Keratinocyte (primary cell): ENCODE measurements around the gene SORBS1. TPM values are rescaled to one million over a fixed set of nuclear protein-coding genes. Genes with fewer than 3 reads are reported as not detected.
A peak's percentile ranks its signal among the peaks of the same experiment; 100 is the strongest.

ENCODE experiments used
- DNase-seq: peaks from one replicate; pipeline ENCODE4 v3.0.0-alpha.2; 2011; ENCODE audit warnings: low read depth, missing footprints, low spot score
- FAIRE-seq: peaks from 2 replicates; lab custom pipeline; 2011; peaks lifted over from hg19 to GRCh38; lab: Jason Lieb, UNC
- H2AFZ ChIP-seq: 2 replicates; pipeline ENCODE4 v1.6.0; 2012; ENCODE audit warnings: low read length, control low read depth, inconsistent platforms; ENCODE audit not compliant: control insufficient read depth
- H3K27ac ChIP-seq: 2 replicates; pipeline ENCODE4 v1.5.1; 2011; ENCODE audit warnings: low read length; ENCODE audit not compliant: control insufficient read depth, insufficient read depth
- H3K27me3 ChIP-seq: 3 replicates; pipeline ENCODE4 v1.6.0; 2011; ENCODE audit warnings: low read length; ENCODE audit not compliant: control insufficient read depth, insufficient read depth; ENCODE audit errors: extremely low read depth
- H3K36me3 ChIP-seq, 2 experiments: 2 replicates in 1 of 2; 3 replicates in 1 of 2; pipeline ENCODE4 v1.5.1; 2011; ENCODE audit warnings: low read length in 2 of 2, mild to moderate bottlenecking in 1 of 2; ENCODE audit not compliant: control insufficient read depth in 2 of 2, insufficient read depth in 2 of 2; ENCODE audit errors: extremely low read depth in 1 of 2
- H3K4me1 ChIP-seq: 3 replicates; pipeline ENCODE4 v1.5.1; 2011; ENCODE audit warnings: low read length; ENCODE audit not compliant: control insufficient read depth, insufficient read depth; ENCODE audit errors: extremely low read depth
- H3K4me2 ChIP-seq: 3 replicates; pipeline ENCODE4 v1.6.0; 2011; ENCODE audit warnings: low read depth, low read length; ENCODE audit not compliant: control insufficient read depth, insufficient read depth; ENCODE audit errors: extremely low read depth
- H3K4me3 ChIP-seq, 3 experiments: fragments of 200-600 bp in 1 of 3; sonication (generic) in 1 of 3; 2 replicates in 2 of 3; 3 replicates in 1 of 3; pipeline ENCODE4 v1.5.1; 2011 to 2016; ENCODE audit warnings: low read length in 3 of 3, mild to moderate bottlenecking in 3 of 3, control low read depth in 2 of 3, inconsistent platforms in 1 of 3, low read depth in 1 of 3, mixed read lengths in 1 of 3, mixed run types in 1 of 3, moderate library complexity in 1 of 3; ENCODE audit not compliant: control insufficient read depth in 2 of 3, insufficient read depth in 2 of 3; ENCODE audit errors: extremely low read depth in 1 of 3
- H3K79me2 ChIP-seq: 2 replicates; pipeline ENCODE4 v1.6.0; 2012; ENCODE audit warnings: low read length; ENCODE audit not compliant: control insufficient read depth, insufficient read depth
- H3K9ac ChIP-seq: 3 replicates; pipeline ENCODE4 v1.6.0; 2011; ENCODE audit warnings: low read length; ENCODE audit not compliant: control insufficient read depth, insufficient read depth; ENCODE audit errors: extremely low read depth
- H3K9me1 ChIP-seq: 3 replicates; pipeline ENCODE4 v1.6.0; 2011; ENCODE audit warnings: low read length; ENCODE audit not compliant: control insufficient read depth, insufficient read depth; ENCODE audit errors: extremely low read depth
- H3K9me3 ChIP-seq: 2 replicates; pipeline ENCODE4 v1.5.1; 2012; ENCODE audit warnings: low read depth, low read length; ENCODE audit not compliant: control insufficient read depth
- H4K20me1 ChIP-seq: 3 replicates; pipeline ENCODE4 v1.6.0; 2011; ENCODE audit warnings: low read length; ENCODE audit not compliant: control insufficient read depth, insufficient read depth; ENCODE audit errors: extremely low read depth
- EZH2 ChIP-seq: IDR thresholded peaks from one replicate; pipeline ENCODE4 v1.6.1; 2012; ENCODE audit warnings: inconsistent platforms, mild to moderate bottlenecking, low read length, moderate library complexity
- dilution Hi-C: fragments of 300-500 bp; cut with MboI; formaldehyde crosslinking; loops from one replicate; pipeline ENCODE4 v1.7.0; 2020; ENCODE audit warnings: low sequenced_read_pairs; ENCODE audit not compliant: extremely low pct_ligation_motif_present
- polyA plus RNA-seq, 5 experiments: library from polyadenylated mRNA; depleted of rRNA in 3 of 5; stranded (reverse) in 3 of 5; stranded (forward) in 1 of 5; unstranded in 1 of 5; fragments of >200 nt; gene quantifications; 1 replicate in 1 of 5; 2 replicates in 3 of 5; 3 replicates in 1 of 5; pipeline versions ENCODE4 v1.2.1 to v1.2.3, GENCODE V29; 2011 to 2012; ENCODE audit warnings: missing spikeins in 2 of 5, low read depth in 1 of 5, low replicate concordance in 1 of 5
- TF ChIP-seq, protein P1 (sequence below), 3 experiments: IDR thresholded peaks in 1 of 3; conservative IDR thresholded peaks in 1 of 3; optimal IDR thresholded peaks in 1 of 3; 2 replicates in 2 of 3; 3 replicates in 1 of 3; pipeline versions ENCODE3 to v1.5.1; 2011; ENCODE audit warnings: low read length in 3 of 3, mild to moderate bottlenecking in 3 of 3, moderate library complexity in 2 of 3, control low read depth in 1 of 3, inconsistent platforms in 1 of 3; ENCODE audit not compliant: insufficient read depth in 2 of 3; ENCODE audit errors: extremely low read depth in 1 of 3

The SORBS1 gene
- polyA plus RNA-seq, 1 donor (not counting 4 experiments of a cell fraction or from before 2014, with no cell fraction given), result 0.42 TPM

DNA sequence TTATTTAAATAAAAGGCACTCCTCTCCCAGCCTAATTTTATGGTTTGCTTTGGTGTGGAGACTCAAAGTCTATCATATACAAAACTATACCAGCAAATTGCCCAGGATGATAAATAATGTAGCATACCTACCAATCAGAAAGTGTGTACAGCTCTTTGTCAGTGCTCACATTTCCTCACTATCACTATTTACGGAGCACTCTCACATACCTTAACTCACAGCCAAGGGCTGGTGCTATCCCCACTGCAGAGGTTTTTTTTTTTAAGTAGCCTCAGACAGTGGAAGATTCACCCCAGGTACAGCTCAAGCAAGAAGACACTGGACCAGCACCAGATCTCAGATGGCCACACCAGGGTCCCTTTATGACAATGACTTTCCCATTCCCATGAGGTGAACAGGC, 272.9 kb downstream of the SORBS1 start:
- DNase-seq (no peak), FAIRE-seq (no peak)
- peak overlapping the region; percentile 70 to 97 (median 74) for H3K4me3 ChIP-seq
- no peaks in the 10 kb centered on the region for H3K9me3 ChIP-seq
- peak overlapping the region; percentile 84 for H3K27ac ChIP-seq
- dilution Hi-C loops, result no loop called here
- TF ChIP-seq, protein P1, sequence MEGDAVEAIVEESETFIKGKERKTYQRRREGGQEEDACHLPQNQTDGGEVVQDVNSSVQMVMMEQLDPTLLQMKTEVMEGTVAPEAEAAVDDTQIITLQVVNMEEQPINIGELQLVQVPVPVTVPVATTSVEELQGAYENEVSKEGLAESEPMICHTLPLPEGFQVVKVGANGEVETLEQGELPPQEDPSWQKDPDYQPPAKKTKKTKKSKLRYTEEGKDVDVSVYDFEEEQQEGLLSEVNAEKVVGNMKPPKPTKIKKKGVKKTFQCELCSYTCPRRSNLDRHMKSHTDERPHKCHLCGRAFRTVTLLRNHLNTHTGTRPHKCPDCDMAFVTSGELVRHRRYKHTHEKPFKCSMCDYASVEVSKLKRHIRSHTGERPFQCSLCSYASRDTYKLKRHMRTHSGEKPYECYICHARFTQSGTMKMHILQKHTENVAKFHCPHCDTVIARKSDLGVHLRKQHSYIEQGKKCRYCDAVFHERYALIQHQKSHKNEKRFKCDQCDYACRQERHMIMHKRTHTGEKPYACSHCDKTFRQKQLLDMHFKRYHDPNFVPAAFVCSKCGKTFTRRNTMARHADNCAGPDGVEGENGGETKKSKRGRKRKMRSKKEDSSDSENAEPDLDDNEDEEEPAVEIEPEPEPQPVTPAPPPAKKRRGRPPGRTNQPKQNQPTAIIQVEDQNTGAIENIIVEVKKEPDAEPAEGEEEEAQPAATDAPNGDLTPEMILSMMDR (optimal IDR thresholded peaks at IDR 0.05 in 1 of 3, IDR thresholded peaks at IDR 0.05 in 1 of 3, conservative IDR thresholded peaks at IDR 0.05 in 1 of 3; ENCODE audit: extremely low read depth in 1 of 3, insufficient read depth in 2 of 3, low read length in 3 of 3), result no peak
- TF ChIP-seq EZH2, result no peak
- H4K20me1 ChIP-seq, result peaks cover 16% of the 10 kb centered on the region
- H3K36me3 ChIP-seq, result peaks cover 5 to 10% of the 10 kb centered on the region in 2 experiments
- no peak overlapping the region for H2AFZ ChIP-seq
- H3K9ac ChIP-seq, result peak overlapping the region; percentile 85
- H3K4me1 ChIP-seq, result peaks cover 35% of the 10 kb centered on the region
- peaks cover 4% of the 10 kb centered on the region for H3K9me1 ChIP-seq
- peaks cover 75% of the 10 kb centered on the region for H3K79me2 ChIP-seq
- no peaks in the 10 kb centered on the region for H3K27me3 ChIP-seq
- peak overlapping the region; percentile 99 for H3K4me2 ChIP-seq

DNA sequence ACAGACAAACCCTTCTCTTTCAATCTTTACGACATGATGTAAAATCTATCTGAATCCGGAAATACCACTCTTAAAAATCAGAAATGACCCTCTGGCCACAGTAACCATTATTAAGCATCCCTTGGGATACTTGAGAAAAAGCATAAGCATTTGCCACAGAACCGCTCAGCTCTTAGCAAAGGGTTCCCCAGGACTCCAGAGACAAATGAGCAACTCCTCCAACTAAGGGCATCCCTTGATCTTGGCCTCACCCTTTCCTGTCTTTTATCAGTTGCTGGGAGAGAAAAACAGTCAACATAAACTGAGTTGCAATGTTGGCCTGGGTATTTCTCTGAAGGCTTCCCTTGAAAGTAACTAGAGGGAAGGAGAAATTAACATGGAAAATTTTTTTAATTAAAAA, 273.9 kb downstream of the SORBS1 start:
- dilution Hi-C loops, result no loop called here
- Histone ChIP-seq H4K20me1 (peaks cover 18% of the 10 kb centered on the region), H3K9ac (no peak overlapping the region), H3K79me2 (peaks cover 85% of the 10 kb centered on the region), H3K4me1 (peaks cover 37% of the 10 kb centered on the region), H3K9me1 (peaks cover 4% of the 10 kb centered on the region), H3K36me3 (peaks cover 5 to 10% of the 10 kb centered on the region in 2 experiments), H3K9me3 (no peaks in the 10 kb centered on the region), H3K27me3 (no peaks in the 10 kb centered on the region), H3K4me3 (peak overlapping the region in 1 of 3 experiments; percentile 19), H3K27ac (peak overlapping the region; percentile 84), H2AFZ (no peak overlapping the region), H3K4me2 (peak overlapping the region; percentile 99)
- DNase-seq, result no peak
- TF ChIP-seq EZH2, result no peak
- TF ChIP-seq, protein P1 (optimal IDR thresholded peaks at IDR 0.05 in 1 of 3, IDR thresholded peaks at IDR 0.05 in 1 of 3, conservative IDR thresholded peaks at IDR 0.05 in 1 of 3; ENCODE audit: extremely low read depth in 1 of 3, insufficient read depth in 2 of 3, low read length in 3 of 3), result no peak
- FAIRE-seq, result no peak
